ENCODE results near the gene ZC3H13.

DNA sequence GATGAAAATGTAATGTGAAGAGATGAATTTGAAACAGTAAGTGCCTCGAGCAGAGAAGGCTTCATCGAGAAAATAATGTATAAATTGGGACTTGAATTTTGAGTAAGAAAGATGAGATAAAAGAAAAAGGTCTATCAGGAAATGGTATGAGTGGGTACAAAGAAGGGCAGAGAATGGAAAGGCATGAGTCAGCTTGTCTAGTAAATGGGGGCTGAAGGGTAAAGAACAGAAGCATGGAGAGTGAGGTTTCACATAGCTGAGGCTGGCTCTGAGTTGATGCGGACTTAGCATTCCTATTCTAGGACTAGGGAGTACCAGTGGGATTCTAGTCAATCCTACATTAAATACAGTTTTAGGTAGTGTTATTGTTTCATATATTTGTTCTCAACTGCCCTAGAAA, 85.8 kb downstream of the ZC3H13 start:
- TF ChIP-seq, protein P1, sequence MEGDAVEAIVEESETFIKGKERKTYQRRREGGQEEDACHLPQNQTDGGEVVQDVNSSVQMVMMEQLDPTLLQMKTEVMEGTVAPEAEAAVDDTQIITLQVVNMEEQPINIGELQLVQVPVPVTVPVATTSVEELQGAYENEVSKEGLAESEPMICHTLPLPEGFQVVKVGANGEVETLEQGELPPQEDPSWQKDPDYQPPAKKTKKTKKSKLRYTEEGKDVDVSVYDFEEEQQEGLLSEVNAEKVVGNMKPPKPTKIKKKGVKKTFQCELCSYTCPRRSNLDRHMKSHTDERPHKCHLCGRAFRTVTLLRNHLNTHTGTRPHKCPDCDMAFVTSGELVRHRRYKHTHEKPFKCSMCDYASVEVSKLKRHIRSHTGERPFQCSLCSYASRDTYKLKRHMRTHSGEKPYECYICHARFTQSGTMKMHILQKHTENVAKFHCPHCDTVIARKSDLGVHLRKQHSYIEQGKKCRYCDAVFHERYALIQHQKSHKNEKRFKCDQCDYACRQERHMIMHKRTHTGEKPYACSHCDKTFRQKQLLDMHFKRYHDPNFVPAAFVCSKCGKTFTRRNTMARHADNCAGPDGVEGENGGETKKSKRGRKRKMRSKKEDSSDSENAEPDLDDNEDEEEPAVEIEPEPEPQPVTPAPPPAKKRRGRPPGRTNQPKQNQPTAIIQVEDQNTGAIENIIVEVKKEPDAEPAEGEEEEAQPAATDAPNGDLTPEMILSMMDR (IDR thresholded peaks at IDR 0.05), result no peak
- no peak for TF ChIP-seq POLR2A (IDR thresholded peaks at IDR 0.05; ENCODE audit: low read depth)

Data from esophagus muscularis mucosa (tissue), 3 donors.